Neutrophil (primary cell): Measurements from ENCODE around the gene UNG.

Experiments used
- H3K27ac ChIP-seq: fragments of 200-600 bp; sonication (generic); 2 replicates; pipeline ENCODE4 v1.5.1; 2016; ENCODE audit warnings: mild to moderate bottlenecking, moderate library complexity
- H3K27me3 ChIP-seq: fragments of 200-600 bp; sonication (generic); 2 replicates; pipeline ENCODE4 v1.6.0; 2016; ENCODE audit warnings: mild to moderate bottlenecking
- H3K36me3 ChIP-seq: fragments of 200-600 bp; sonication (generic); 2 replicates; pipeline ENCODE4 v1.5.1; 2017
- H3K4me1 ChIP-seq, 2 experiments: fragments of 200-600 bp in 1 of 2; sonication (generic) in 1 of 2; 1 replicate in 1 of 2; 2 replicates in 1 of 2; pipeline versions ENCODE4 v1.5.1 to v1.6.1; 2013 to 2016; ENCODE audit warnings: low read depth in 1 of 2, low read length in 1 of 2, mild to moderate bottlenecking in 1 of 2, moderate library complexity in 1 of 2; ENCODE audit not compliant: control insufficient read depth in 1 of 2, insufficient read depth in 1 of 2
- H3K4me3 ChIP-seq, 2 experiments: fragments of 200-600 bp in 1 of 2; sonication (generic) in 1 of 2; 1 replicate in 1 of 2; 2 replicates in 1 of 2; pipeline ENCODE4 v1.5.1; 2013 to 2016; ENCODE audit warnings: low read depth in 1 of 2, low read length in 1 of 2, mild to moderate bottlenecking in 1 of 2, moderate library complexity in 1 of 2
- H3K9me3 ChIP-seq: fragments of 200-600 bp; sonication (generic); 2 replicates; pipeline ENCODE4 v1.5.1; 2016
- CTCF ChIP-seq: fragments of 200-600 bp; sonication (generic); IDR thresholded peaks from 2 replicates; pipeline ENCODE4 v1.5.1; 2016; ENCODE audit warnings: antibody characterized with exemption

Gene UNG

GRCh38 chr12:109125791-109126190 lies 28.4 kb downstream of the UNG start:
- peaks cover under 1% of the 10 kb centered on the region for H3K27me3 ChIP-seq
- no peak for TF ChIP-seq CTCF
- H3K36me3 ChIP-seq = no peaks in the 10 kb centered on the region
- H3K9me3 ChIP-seq = no peaks in the 10 kb centered on the region
- H3K4me3 ChIP-seq = no peak overlapping the region
- no peak overlapping the region for H3K27ac ChIP-seq
- peaks cover 0 to 3% of the 10 kb centered on the region in 2 experiments for H3K4me1 ChIP-seq

GRCh38 chr12:109126784-109127183 lies 29.4 kb downstream of the UNG start:
- H3K4me1 ChIP-seq = peaks cover 0 to 3% of the 10 kb centered on the region in 2 experiments
- no peak overlapping the region for H3K27ac ChIP-seq
- no peaks in the 10 kb centered on the region for H3K9me3 ChIP-seq
- H3K27me3 ChIP-seq = peaks cover 7% of the 10 kb centered on the region
- no peak for TF ChIP-seq CTCF
- no peaks in the 10 kb centered on the region for H3K36me3 ChIP-seq
- H3K4me3 ChIP-seq = no peak overlapping the region

- Histone ChIP-seq H3K4me3 (no peak overlapping the region), H3K4me1 (peaks cover 0 to 3% of the 10 kb centered on the region in 2 experiments), H3K27ac (no peak overlapping the region), H3K36me3 (no peaks in the 10 kb centered on the region), H3K9me3 (no peaks in the 10 kb centered on the region), H3K27me3 (peaks cover 7% of the 10 kb centered on the region)
- TF ChIP-seq CTCF = no peak
Observed at GRCh38 chr12:109127533-109128242, 30.3 kb downstream of the UNG start.

- Histone ChIP-seq H3K27ac (no peak overlapping the region), H3K4me3 (no peak overlapping the region), H3K36me3 (no peaks in the 10 kb centered on the region), H3K27me3 (peaks cover 7% of the 10 kb centered on the region), H3K4me1 (peaks cover 0 to 3% of the 10 kb centered on the region in 2 experiments), H3K9me3 (no peaks in the 10 kb centered on the region)
- TF ChIP-seq CTCF = no peak
Observed at GRCh38 chr12:109130297-109131153, 33.1 kb downstream of the UNG start.

- no peak for TF ChIP-seq CTCF
- Histone ChIP-seq H3K27me3 (peaks cover 7% of the 10 kb centered on the region), H3K4me1 (peaks cover 0 to 3% of the 10 kb centered on the region in 2 experiments), H3K36me3 (no peaks in the 10 kb centered on the region), H3K4me3 (no peak overlapping the region), H3K9me3 (no peaks in the 10 kb centered on the region), H3K27ac (no peak overlapping the region)
Observed at GRCh38 chr12:109131154-109132050, 34.0 kb downstream of the UNG start.
